Activated T-helper 17 cell treated with anti-CD3 and anti-CD28 coated beads, Interleukin-2, amount 50 U/mL, for 72 hours (primary cell): ENCODE data around the gene PROK1. TPM values are rescaled to one million over a fixed set of nuclear protein-coding genes. Genes with fewer than 3 reads are reported as not detected.
A peak's percentile ranks its signal among the peaks of the same experiment; 100 is the strongest.

Experiments used
- ATAC-seq: fragments of 150-1000 bp; cut with Tn5 transposase; replicated peaks from 2 replicates; pipeline ENCODE4 v1.10.0; 2021; ENCODE audit warnings: mild to moderate bottlenecking, moderate library complexity
- H3K27ac Mint-ChIP-seq: one replicate; pipeline ENCODE4 v1.8.0; 2022; ENCODE audit warnings: mixed read lengths
- H3K27me3 Mint-ChIP-seq: one replicate; pipeline ENCODE4 v1.8.0; 2022; ENCODE audit warnings: mixed read lengths
- H3K36me3 Mint-ChIP-seq: one replicate; pipeline ENCODE4 v1.8.0; 2022; ENCODE audit warnings: low read depth, mild to moderate bottlenecking, mixed read lengths
- H3K4me1 Mint-ChIP-seq: one replicate; pipeline ENCODE4 v1.8.0; 2022; ENCODE audit warnings: mixed read lengths
- H3K4me3 Mint-ChIP-seq: one replicate; pipeline ENCODE4 v1.8.0; 2022; ENCODE audit warnings: mild to moderate bottlenecking, mixed read lengths
- H3K9me3 Mint-ChIP-seq: one replicate; pipeline ENCODE4 v1.8.0; 2022; ENCODE audit warnings: mixed read lengths
- total RNA-seq, 2 donors: library from RNA; stranded (reverse); gene quantifications; one replicate each; pipeline ENCODE4 v1.2.3, GENCODE V29; 2022

PROK1 gene
- total RNA-seq, 2 donors from 2014 or later, result not detected

DNA sequence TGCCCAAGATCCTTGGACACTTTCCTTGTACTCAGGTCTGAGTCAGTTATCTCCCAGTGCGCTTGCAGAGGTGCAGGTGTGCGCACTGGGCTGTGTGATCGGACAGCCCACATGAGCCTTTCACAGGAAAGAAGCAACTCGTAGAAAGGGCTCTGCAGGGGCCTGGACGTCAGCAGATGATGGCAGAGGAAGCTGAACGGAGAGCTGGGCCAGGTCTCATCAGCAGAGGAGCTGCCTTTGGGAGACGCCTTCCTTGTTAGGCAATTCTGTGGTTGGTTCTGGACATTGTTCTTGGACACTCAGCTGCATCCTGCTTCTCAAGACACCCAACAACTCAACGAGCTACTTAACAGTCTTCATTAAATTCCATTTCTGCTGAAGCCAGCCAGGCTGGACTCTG, 7.5 kb upstream of the PROK1 start:
- no peak overlapping the region for H3K27ac Mint-ChIP-seq
- H3K36me3 Mint-ChIP-seq, result no peaks in the 10 kb centered on the region
- H3K27me3 Mint-ChIP-seq, result peaks cover 10% of the 10 kb centered on the region
- ATAC-seq, result no peak
- H3K4me1 Mint-ChIP-seq, result no peaks in the 10 kb centered on the region
- no peaks in the 10 kb centered on the region for H3K9me3 Mint-ChIP-seq
- H3K4me3 Mint-ChIP-seq, result no peak overlapping the region

DNA sequence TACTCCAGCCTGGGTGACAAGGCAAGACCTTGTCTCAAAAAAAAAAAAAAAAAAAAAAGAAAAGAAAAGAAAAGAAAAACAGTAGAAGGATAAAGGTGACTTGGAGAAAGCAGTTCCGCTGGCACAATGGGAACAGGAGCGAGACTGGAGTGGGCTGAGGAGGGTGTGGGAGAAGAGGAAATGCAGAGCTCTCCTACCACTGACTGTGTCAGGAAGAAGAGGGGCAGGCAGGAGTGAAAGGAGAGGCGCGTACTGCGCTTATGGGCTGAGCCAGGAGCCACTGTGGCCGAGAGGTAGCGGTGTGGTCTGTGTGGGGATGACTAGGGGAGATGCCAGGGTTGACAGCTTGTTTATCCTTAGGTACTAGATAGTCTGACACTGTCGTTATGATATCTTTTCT, 6.4 kb upstream of the PROK1 start:
- Mint-ChIP-seq H3K27me3 (peaks cover 10% of the 10 kb centered on the region), H3K36me3 (no peaks in the 10 kb centered on the region), H3K4me3 (no peak overlapping the region), H3K4me1 (no peaks in the 10 kb centered on the region), H3K27ac (peak overlapping the region; percentile 47), H3K9me3 (no peaks in the 10 kb centered on the region)
- ATAC-seq, result no peak

DNA sequence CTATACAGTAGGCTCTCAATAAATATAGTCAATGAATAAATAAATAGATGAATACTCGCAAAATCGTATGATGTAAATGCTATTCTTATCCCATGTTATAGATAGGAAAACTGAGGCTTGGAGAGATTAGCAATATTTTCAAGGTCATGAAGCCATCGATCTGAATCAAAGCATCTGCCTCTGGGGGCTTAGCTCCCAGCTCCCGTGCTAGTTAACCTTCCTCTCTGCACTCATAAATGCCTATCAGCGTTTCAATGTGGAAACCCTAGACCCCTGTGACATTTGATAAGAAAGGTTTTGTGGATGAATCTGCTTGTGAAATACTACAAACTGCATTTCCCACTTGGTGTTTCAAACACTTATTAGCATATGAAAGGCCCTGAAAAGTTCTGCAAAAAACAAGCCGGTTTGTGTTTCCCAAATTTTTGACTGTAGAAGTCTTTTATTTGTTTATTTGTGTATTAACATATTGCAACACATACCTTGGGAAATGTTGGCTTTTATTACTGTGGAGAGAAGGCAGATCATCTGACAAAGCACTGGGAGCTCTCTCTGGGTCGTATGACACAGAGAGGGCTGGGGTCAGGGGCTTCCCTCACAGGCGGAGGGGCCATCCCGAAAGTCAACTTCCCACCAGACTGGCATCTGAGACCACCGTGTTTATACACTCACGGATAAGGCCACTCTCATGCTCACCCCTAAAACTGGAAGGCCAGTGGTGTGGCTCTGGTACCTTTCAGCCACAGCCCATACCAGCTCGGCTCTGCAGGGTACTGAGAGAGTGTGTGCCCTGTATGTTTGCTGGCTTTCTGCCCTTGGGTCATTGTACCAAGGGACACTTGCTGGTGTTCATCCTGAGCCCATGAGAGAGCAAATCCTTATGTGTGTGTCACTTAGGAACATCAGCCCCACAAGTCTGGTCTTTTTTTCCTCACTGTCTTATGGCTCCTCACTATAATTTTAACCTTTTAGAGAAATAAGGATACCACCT, 993 bp upstream of the PROK1 start:
- no peak overlapping the region for H3K27ac Mint-ChIP-seq
- no peaks in the 10 kb centered on the region for H3K4me1 Mint-ChIP-seq
- no peak for ATAC-seq
- H3K27me3 Mint-ChIP-seq, result peaks cover 6% of the 10 kb centered on the region
- no peak overlapping the region for H3K4me3 Mint-ChIP-seq
- H3K36me3 Mint-ChIP-seq, result no peaks in the 10 kb centered on the region
- no peaks in the 10 kb centered on the region for H3K9me3 Mint-ChIP-seq

DNA sequence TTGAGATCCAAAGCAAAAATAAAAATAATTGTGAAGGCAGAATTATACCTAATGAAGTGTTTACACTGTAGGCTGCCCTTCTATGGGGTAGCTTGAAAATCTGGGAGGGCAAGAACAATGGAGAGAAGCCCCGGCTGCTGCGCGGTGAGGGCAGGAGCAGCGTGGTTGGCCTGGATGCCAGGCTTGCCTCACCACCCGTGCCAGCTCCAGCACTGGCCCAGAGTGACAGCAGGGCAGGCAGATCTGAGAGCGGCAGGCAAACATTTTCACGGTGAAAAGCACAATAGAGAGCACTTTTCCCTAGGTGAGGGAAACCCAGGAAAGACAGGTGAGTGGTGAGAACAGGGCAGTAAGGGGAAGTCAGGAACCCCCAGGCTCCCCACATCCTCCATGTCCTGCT, 1.4 kb downstream of the PROK1 start:
- Mint-ChIP-seq H3K4me3 (no peak overlapping the region), H3K27me3 (peaks cover 6% of the 10 kb centered on the region), H3K4me1 (no peaks in the 10 kb centered on the region), H3K27ac (no peak overlapping the region), H3K36me3 (no peaks in the 10 kb centered on the region), H3K9me3 (no peaks in the 10 kb centered on the region)
- no peak for ATAC-seq

GRCh38 chr1:110453829-110454228, 2.9 kb downstream of the PROK1 start:
- ATAC-seq, result no peak
- Mint-ChIP-seq H3K27me3 (peaks cover 6% of the 10 kb centered on the region), H3K27ac (no peak overlapping the region), H3K9me3 (no peaks in the 10 kb centered on the region), H3K4me3 (no peak overlapping the region), H3K4me1 (no peaks in the 10 kb centered on the region), H3K36me3 (no peaks in the 10 kb centered on the region)

DNA sequence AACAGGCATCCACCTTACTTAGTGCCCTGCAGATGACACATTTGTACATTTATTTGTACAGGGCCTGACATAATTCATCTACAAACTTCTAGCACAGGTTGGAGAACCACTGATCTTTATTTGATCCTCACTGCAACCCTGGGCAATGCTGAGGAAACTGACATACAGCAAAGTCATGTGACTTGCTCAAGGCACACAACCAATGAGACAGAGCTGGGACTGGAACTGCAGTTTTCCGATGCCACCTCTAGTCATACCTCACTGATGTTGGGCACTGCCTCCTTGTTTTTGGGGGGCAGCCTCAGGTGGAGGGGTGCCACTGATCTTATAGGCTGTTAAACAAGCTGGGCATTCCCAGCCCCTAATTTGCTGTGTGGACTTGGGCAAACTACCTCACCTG, 3.4 kb downstream of the PROK1 start:
- no peak for ATAC-seq
- Mint-ChIP-seq H3K27ac (no peak overlapping the region), H3K36me3 (no peaks in the 10 kb centered on the region), H3K27me3 (peaks cover 6% of the 10 kb centered on the region), H3K9me3 (no peaks in the 10 kb centered on the region), H3K4me1 (no peaks in the 10 kb centered on the region), H3K4me3 (no peak overlapping the region)

- no peaks in the 10 kb centered on the region for H3K9me3 Mint-ChIP-seq
- no peak overlapping the region for H3K4me3 Mint-ChIP-seq
- H3K36me3 Mint-ChIP-seq, result no peaks in the 10 kb centered on the region
- no peak for ATAC-seq
- H3K27ac Mint-ChIP-seq, result no peak overlapping the region
- H3K4me1 Mint-ChIP-seq, result no peaks in the 10 kb centered on the region
- H3K27me3 Mint-ChIP-seq, result peaks cover 6% of the 10 kb centered on the region
Measured at GRCh38 chr1:110455151-110455550, 4.2 kb downstream of the PROK1 start.

- no peaks in the 10 kb centered on the region for H3K36me3 Mint-ChIP-seq
- H3K4me1 Mint-ChIP-seq, result no peaks in the 10 kb centered on the region
- H3K27ac Mint-ChIP-seq, result no peak overlapping the region
- no peaks in the 10 kb centered on the region for H3K9me3 Mint-ChIP-seq
- H3K27me3 Mint-ChIP-seq, result no peaks in the 10 kb centered on the region
- no peak for ATAC-seq
- no peak overlapping the region for H3K4me3 Mint-ChIP-seq
Measured at GRCh38 chr1:110457206-110457605, 6.3 kb downstream of the PROK1 start.

DNA sequence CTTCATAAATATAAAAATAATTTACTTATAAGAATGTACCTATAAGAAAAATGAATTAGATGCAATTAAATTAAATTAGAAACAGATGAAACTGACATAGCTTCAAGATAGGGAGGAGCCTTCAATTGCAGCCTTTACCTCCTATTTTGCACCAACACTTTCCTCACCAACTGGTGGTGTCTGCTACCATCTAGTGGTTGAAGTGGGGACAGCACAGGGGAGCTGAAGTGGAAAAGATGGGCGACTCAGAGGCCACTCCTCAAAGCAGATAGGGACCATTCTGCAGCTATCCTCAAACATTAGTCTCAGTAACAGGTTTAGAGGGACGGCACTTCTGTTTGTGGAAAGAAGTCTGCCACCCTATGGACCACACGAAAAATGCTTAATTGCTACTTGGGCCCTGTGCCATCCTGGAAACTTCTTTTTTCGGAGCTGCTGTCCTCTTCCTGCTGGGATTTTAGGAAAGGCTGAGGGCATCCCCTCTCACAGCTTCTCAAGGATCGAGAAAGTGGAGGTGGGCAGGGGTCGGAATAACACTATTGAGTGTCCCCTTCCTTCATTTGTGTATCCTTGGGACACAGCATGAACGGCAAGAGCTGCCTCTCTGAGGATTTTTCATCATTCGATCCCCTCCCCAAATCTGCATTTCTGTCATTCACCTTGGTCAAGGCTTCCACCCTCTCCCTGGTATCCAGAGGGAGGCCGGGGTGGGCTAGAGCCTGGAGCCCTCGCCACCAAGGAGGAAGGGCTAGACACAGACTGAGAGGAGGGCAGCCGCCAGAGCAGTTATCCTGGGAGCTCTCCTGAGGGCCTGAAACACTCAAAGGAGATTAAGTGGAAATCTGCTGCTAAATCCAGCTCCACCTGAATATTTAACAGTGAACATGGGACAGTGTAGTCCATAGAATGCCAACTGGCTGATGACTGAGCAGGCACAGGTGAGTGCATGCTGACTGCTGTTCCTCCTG, 9.6 kb downstream of the PROK1 start:
- Mint-ChIP-seq H3K9me3 (no peaks in the 10 kb centered on the region), H3K36me3 (no peaks in the 10 kb centered on the region), H3K4me1 (no peaks in the 10 kb centered on the region), H3K27me3 (no peaks in the 10 kb centered on the region), H3K4me3 (no peak overlapping the region), H3K27ac (no peak overlapping the region)
- ATAC-seq, result peak; percentile 83

- Mint-ChIP-seq H3K27ac (no peak overlapping the region), H3K9me3 (no peaks in the 10 kb centered on the region), H3K36me3 (no peaks in the 10 kb centered on the region), H3K4me3 (no peak overlapping the region), H3K4me1 (no peaks in the 10 kb centered on the region), H3K27me3 (no peaks in the 10 kb centered on the region)
- ATAC-seq, result no peak
Measured at GRCh38 chr1:110462093-110462492, 11.1 kb downstream of the PROK1 start.

DNA sequence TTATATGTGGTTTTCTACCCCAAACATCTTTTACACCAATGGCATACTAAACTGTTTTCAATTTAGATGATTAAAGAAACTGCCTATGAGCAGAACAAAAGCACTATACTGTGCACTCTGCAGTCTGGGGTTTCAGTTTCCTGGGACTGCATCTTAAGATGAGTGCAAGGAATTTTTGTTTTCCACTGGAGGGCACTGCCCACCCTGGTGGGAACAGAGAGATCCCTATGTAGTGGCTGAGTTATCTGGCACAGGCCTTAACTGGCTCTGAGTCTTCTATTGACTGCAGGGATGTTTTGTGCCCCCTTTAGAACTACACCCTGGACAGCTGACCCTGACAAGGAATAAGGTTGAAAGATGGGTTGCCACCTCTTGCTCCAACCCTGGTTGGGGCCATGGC, 12.0 kb downstream of the PROK1 start:
- Mint-ChIP-seq H3K36me3 (no peaks in the 10 kb centered on the region), H3K4me3 (no peak overlapping the region), H3K4me1 (no peaks in the 10 kb centered on the region), H3K9me3 (no peaks in the 10 kb centered on the region), H3K27me3 (no peaks in the 10 kb centered on the region), H3K27ac (no peak overlapping the region)
- ATAC-seq, result no peak

- Mint-ChIP-seq H3K27ac (no peak overlapping the region), H3K9me3 (no peaks in the 10 kb centered on the region), H3K4me1 (no peaks in the 10 kb centered on the region), H3K27me3 (no peaks in the 10 kb centered on the region), H3K4me3 (no peak overlapping the region), H3K36me3 (no peaks in the 10 kb centered on the region)
- no peak for ATAC-seq
Measured at GRCh38 chr1:110463725-110464124, 12.8 kb downstream of the PROK1 start.

- Mint-ChIP-seq H3K4me3 (no peak overlapping the region), H3K27ac (no peak overlapping the region)
Measured at GRCh38 chr1:110464340-110464739, 13.4 kb downstream of the PROK1 start.

GRCh38 chr1:110465038-110465813, 14.3 kb downstream of the PROK1 start:
- Mint-ChIP-seq H3K36me3 (no peaks in the 10 kb centered on the region), H3K27me3 (no peaks in the 10 kb centered on the region), H3K4me3 (no peak overlapping the region), H3K9me3 (no peaks in the 10 kb centered on the region), H3K27ac (no peak overlapping the region), H3K4me1 (no peaks in the 10 kb centered on the region)
- no peak for ATAC-seq

More at GRCh38 chr1:110464340-110464739, 13.4 kb downstream of the PROK1 start:
- ATAC-seq, result no peak
- Mint-ChIP-seq H3K9me3 (no peaks in the 10 kb centered on the region), H3K27me3 (no peaks in the 10 kb centered on the region), H3K36me3 (no peaks in the 10 kb centered on the region), H3K4me1 (no peaks in the 10 kb centered on the region)
